Heart left ventricle (tissue), 13 donors: Measurements from ENCODE around the gene SNX30.

ENCODE experiments used
- POLR2A ChIP-seq, 2 donors: fragments of 450-650 bp; IDR thresholded peaks; one replicate each; pipeline ENCODE4 v1.6.1; 2017; ENCODE audit warnings: antibody characterized with exemption in 2 of 2, mild to moderate bottlenecking in 2 of 2, moderate library complexity in 2 of 2
- TF ChIP-seq, protein P1 (sequence below), 12 donors: fragments of 200-600 bp; sonication (generic) in 4 of 12; IDR thresholded peaks; one replicate each; pipeline versions ENCODE4 v1.5.0 to v1.8.0; 2018 to 2022; ENCODE audit warnings: antibody characterized with exemption in 12 of 12, mild to moderate bottlenecking in 5 of 12
- donor health status: ischemic (EF 13 %, LVEDD 7.1; RV severe dilation, severe dysfunction).
- donor health status: DM: no; HTN: yes; CAD: no.
- donor health status: DM: no; HTN: no; CAD: no.
- donor health status: ischemic (EF 25% LVEDD 6.9; RV normal size, moderate dysfunction).
- donor health status: ischemic (EF 25% LVEDD 5.7; RV mildly dilated, moderate dysfunction).
- donor health status: ischemic (EF 35%, LVEDD 5.7; RV mildly dilated, moderate dysfunction).
- donor health status: nonischemic (EF 11% LVEDD 7.7; RV severe dilation, severe dysfunction).
- donor health status: DM: yes; HTN: yes; CAD: no.
- donor health status: PGD.
- donor health status: ischemic (EF 29% LVEDD 5.4; RV normal size, mild dysfunction).
- donor health status: nonischemic (EF 23%, LVEDD 6.1; RV moderate dilation, normal function).

DNA sequence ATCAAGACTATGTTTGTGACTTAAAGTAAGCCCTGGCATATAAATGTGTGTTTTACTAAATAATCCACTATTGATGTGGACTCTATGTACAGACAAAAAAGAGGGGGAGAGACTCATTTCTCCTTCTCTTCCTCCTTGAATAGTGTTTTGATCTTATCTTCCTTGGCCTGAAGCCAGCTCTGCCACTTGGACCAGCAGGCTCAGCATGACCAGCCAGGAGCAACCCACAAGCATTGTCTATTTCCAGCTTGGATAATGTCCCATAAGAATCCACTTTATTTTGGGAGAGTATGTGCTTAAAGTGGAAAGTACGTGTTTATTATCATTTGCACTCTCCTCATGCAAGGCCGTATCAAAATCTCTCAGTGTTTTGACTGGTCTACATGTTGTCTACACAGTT is 164.0 kb downstream of the SNX30 start:
- TF ChIP-seq, protein P1, sequence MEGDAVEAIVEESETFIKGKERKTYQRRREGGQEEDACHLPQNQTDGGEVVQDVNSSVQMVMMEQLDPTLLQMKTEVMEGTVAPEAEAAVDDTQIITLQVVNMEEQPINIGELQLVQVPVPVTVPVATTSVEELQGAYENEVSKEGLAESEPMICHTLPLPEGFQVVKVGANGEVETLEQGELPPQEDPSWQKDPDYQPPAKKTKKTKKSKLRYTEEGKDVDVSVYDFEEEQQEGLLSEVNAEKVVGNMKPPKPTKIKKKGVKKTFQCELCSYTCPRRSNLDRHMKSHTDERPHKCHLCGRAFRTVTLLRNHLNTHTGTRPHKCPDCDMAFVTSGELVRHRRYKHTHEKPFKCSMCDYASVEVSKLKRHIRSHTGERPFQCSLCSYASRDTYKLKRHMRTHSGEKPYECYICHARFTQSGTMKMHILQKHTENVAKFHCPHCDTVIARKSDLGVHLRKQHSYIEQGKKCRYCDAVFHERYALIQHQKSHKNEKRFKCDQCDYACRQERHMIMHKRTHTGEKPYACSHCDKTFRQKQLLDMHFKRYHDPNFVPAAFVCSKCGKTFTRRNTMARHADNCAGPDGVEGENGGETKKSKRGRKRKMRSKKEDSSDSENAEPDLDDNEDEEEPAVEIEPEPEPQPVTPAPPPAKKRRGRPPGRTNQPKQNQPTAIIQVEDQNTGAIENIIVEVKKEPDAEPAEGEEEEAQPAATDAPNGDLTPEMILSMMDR (IDR thresholded peaks at IDR 0.05): no peak
- no peak for TF ChIP-seq POLR2A (IDR thresholded peaks at IDR 0.05)
